ENCODE data around the gene HNRNPA1L2. TPM values are rescaled to one million over a fixed set of nuclear protein-coding genes. Genes with fewer than 3 reads are reported as not detected.

HNRNPA1L2 gene
- total and polyA plus RNA-seq, 2 of the 8 experiments (the other 6 are each of a cell fraction or from before 2014, with no cell fraction given) = 3.7 to 8.9 TPM

DNA sequence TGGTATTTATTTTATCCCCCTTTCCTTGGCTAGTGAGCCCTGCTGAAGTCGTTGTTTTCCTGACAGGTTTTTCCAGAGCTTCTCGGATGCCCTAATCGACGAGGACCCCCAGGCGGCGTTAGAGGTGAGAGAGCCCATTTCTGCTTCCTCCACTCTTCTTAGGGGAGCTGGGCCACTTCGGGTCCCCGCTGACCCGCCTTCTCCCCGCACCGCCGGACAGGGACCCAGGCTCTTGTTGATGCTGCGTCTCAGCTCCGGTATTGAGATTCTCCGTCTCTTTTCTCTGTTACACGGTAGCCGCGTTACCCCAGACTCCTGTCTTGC is 10.7 kb downstream of the HNRNPA1L2 start (continued):
- TF ChIP-seq HDAC2 (IDR thresholded peaks at IDR 0.05; ENCODE audit: borderline replicate concordance in 1 of 2, low read depth in 2 of 2, low read length in 2 of 2) = no peak
- TF ChIP-seq CHD1 (IDR thresholded peaks at IDR 0.05; ENCODE audit: low read depth, low read length) = no peak
- no peak for TF ChIP-seq TBP (IDR thresholded peaks at IDR 0.05; ENCODE audit: low read depth, low read length)

Measured in H1 (cell line).